Measurements from ENCODE around the gene ACHE.
"Not testable (repeated sequence)": the region's sequence is repeated elsewhere in the genome, so short reads cannot be mapped to it uniquely, and the experiment has no call there.

The ACHE gene

GRCh38 chr7:100895701-100895955 lies at the start of gene ACHE:
Gene ACHE, minus strand, starts transcription at chr7:100895888. Its CDS starts 1,656 bp downstream, at chr7:100894232.
- H3K4me3 ChIP-seq (ENCODE audit: low read depth, low read length), result peak within 1 kb of the TSS; percentile 50
- no peak for DNase-seq (ENCODE audit: low read depth)
- TF ChIP-seq, protein P1, sequence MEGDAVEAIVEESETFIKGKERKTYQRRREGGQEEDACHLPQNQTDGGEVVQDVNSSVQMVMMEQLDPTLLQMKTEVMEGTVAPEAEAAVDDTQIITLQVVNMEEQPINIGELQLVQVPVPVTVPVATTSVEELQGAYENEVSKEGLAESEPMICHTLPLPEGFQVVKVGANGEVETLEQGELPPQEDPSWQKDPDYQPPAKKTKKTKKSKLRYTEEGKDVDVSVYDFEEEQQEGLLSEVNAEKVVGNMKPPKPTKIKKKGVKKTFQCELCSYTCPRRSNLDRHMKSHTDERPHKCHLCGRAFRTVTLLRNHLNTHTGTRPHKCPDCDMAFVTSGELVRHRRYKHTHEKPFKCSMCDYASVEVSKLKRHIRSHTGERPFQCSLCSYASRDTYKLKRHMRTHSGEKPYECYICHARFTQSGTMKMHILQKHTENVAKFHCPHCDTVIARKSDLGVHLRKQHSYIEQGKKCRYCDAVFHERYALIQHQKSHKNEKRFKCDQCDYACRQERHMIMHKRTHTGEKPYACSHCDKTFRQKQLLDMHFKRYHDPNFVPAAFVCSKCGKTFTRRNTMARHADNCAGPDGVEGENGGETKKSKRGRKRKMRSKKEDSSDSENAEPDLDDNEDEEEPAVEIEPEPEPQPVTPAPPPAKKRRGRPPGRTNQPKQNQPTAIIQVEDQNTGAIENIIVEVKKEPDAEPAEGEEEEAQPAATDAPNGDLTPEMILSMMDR (IDR thresholded peaks at IDR 0.05; ENCODE audit: low read depth, low read length, missing control alignments), result no peak

DNA sequence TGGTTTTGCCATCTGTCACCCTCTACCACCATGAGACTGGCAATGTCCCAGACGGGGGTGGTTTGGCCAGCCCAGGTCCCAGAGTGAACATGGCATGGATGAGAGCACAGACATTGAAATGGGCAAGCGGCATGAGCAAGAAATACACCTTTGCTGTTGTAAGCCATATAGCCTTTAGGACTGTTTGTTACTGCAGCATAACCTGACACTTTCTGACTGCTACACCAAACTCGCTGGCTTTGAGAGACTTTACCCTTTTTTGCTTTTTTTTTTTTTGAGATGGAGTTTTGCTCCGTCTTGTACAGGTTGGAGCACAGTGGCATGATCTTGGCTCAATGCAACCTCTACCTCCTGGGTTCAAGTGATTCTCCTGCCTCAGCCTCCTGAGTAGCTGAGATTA lies 48.5 kb upstream of the ACHE start:
- DNase-seq (ENCODE audit: low read depth), result no peak
- TF ChIP-seq, protein P1 (IDR thresholded peaks at IDR 0.05; ENCODE audit: low read depth, low read length, missing control alignments), result no peak
- no peak overlapping the region for H3K4me3 ChIP-seq (ENCODE audit: low read depth, low read length)

GRCh38 chr7:100943693-100944092 lies 48.0 kb upstream of the ACHE start:
- TF ChIP-seq, protein P1 (IDR thresholded peaks at IDR 0.05; ENCODE audit: low read depth, low read length, missing control alignments), result no peak
- no peak overlapping the region for H3K4me3 ChIP-seq (ENCODE audit: low read depth, low read length)
- DNase-seq (ENCODE audit: low read depth), result no peak

DNA sequence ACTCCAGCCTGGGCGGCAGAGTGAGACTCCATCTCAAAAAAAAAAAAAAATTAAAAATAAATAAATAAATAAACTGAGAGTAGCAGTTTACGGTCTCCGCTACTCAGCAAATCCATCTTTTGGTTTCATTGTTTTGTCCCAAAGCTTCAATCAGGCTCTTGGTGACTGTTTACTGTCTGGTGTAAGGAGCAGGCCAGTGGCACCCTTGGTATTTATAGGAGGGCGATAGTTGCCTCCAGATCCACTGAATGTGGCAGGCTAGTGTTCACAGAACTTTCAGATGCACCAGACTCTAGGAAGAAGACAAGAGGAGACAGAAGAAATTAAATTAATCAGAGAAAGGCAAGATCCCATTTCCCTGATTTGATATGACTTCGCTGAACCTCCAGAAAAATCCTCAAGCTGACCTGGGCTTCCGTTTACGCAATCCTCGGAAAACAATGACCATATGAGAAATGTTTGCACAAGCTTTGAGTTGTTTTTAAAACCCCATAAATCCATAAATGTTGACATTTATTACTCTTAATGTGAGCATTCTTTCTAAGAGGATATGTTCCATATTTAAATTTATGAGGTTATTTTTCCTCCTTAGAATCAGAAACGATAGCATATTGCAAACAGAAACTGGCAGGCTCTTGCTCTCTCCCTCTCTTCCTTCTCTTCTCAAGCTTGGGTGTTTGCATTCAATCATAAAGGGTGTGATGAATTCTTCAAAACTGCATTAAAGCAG lies 46.5 kb upstream of the ACHE start:
- TF ChIP-seq, protein P1 (IDR thresholded peaks at IDR 0.05; ENCODE audit: low read depth, low read length, missing control alignments), result no peak
- no peak overlapping the region for H3K4me3 ChIP-seq (ENCODE audit: low read depth, low read length)
- no peak for DNase-seq (ENCODE audit: low read depth)

- not testable (repeated sequence) for DNase-seq (ENCODE audit: low read depth); H3K4me3 ChIP-seq (ENCODE audit: low read depth, low read length)
Observed at GRCh38 chr7:100936167-100936566, 40.5 kb upstream of the ACHE start.

DNA sequence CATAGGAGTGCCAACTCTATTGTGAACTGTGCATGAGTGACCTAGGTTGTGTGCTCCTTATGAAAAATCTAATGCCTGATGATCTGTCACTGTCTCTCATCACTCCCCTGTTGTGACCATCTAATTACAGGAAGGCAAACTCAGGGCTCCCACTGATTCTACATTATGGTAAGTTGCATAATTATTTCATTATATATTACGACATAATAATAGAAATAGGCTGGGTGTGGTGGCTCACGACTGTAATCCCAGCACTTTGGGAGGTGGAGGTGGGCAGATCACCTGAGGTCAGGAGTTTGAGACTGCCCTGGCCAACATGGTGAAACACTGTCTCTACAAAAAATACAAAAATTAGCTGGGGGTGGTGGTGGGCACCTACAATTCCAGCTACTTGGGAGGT lies 39.7 kb upstream of the ACHE start:
- not testable (repeated sequence) for H3K4me3 ChIP-seq (ENCODE audit: low read depth, low read length); DNase-seq (ENCODE audit: low read depth)

DNA sequence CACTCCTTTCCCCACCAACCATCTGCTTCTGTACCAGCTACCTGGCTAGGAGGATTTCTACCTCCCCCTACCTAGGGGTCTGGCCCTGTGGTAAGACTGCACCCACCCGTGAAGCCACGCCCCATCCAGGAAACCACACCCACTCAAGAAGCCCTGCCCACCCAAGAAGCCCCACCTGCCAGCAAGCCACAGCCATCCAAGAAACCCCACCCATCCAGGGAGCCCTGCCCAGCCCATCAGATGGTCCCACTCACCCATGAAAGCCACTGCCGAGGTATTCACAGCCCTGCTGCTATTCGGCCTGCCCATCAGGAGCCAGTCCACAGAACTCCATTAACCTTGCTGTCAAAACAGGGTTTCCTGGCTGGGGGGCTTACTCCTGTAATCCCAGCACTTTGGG lies 38.0 kb upstream of the ACHE start:
- TF ChIP-seq, protein P1 (IDR thresholded peaks at IDR 0.05; ENCODE audit: low read depth, low read length, missing control alignments), result no peak

DNA sequence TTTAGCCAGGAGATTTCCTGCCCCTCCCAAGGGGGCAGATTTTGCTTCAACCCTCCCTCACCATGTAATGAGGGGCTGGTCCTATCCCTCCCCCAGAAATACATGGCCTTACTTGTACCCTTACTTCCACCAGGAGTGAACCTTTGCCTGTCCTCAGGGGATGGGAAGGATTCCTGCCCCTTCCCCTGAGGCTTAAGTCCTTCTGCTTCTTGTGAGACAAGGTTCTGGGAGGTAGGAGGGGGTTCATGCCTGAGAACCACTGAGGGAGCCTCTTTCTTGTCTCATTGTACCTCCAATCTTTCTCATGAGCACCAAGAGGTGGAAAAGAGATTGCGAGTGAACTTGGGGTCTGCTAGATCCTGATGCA lies 34.1 kb upstream of the ACHE start:
- TF ChIP-seq, protein P1 (IDR thresholded peaks at IDR 0.05; ENCODE audit: low read depth, low read length, missing control alignments), result no peak
- H3K4me3 ChIP-seq (ENCODE audit: low read depth, low read length), result no peak overlapping the region
- DNase-seq (ENCODE audit: low read depth), result no peak

More for the DNA sequence above, 38.0 kb upstream of the ACHE start:
- no peak for DNase-seq (ENCODE audit: low read depth)
- H3K4me3 ChIP-seq (ENCODE audit: low read depth, low read length), result no peak overlapping the region

DNA sequence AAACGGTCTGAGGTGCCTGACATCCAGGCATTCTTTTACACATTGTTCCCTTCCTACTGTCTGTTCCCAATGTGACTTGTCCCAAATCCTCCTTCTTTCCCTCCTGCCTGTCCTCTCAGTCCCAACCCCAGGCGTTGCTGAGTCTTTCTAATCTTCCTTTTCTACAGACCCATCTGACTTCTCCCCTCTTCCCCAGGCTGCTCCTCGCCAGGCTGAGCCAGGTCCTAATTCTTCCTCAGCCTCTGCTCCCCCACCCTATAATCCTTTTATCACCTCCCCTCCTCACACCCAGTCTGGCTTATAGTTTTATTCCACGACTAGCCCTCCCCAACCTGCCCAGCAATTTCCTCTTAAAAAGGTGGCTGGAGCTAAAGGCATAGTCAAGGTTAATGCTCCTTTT lies 27.9 kb upstream of the ACHE start:
- not testable (repeated sequence) for H3K4me3 ChIP-seq (ENCODE audit: low read depth, low read length); DNase-seq (ENCODE audit: low read depth)
